Measurements from ENCODE around the gene TLCD3B. TPM values are rescaled to one million over a fixed set of nuclear protein-coding genes. Genes with fewer than 3 reads are reported as not detected.

The TLCD3B gene
- total and polyA plus RNA-seq, 2 of the 4 experiments (the other 2 are of a cell fraction): 0.19 TPM; not detected in 1

DNA sequence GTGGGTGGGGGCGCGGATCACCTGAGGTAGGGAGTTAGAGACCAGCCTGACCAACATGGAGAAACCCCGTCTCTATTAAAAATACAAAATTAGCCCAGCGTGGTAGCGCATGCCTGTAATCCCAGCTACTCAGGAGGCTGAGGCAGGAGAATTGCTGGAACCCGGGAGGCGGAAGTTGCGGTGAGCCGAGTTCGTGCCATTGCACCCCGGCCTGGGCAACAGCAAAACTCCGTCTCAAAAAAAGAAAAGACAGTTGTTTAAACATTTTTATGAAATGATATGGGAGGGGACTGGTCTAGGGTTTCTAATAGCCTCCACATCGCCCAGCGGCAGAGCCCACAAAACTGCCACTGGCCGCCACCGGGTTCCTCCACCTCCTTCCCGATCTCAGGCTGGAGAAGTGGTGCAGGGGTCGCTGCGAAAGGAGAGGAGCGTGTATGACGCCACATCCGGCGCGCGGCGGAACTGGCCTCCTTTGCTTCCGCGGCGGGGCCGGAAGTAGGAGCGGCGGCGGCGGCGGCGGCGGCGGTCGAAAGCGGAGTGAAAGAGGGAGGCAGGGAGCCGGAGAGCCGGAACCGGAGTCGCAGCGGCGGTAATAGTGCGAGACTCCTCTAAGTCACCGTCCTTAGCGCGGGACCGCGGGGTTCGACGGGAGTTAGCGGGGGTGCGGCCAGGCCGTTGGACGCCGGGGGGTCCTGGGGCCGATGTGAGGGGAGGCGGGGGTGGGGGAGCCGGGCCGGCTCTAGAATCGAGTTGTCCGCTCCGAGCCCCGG is 44.6 kb upstream of the TLCD3B start, which contains the start of gene PPP4C (continued):
- TF ChIP-seq SMC3 (IDR thresholded peaks at IDR 0.05; ENCODE audit: low read depth, low read length) (no peak), POLR2A (IDR thresholded peaks at IDR 0.05; ENCODE audit: low read depth, low read length) (peak; percentile 88), NFE2L2 (IDR thresholded peaks at IDR 0.05; ENCODE audit: low read depth, low read length) (no peak), RFX5 (IDR thresholded peaks at IDR 0.05; ENCODE audit: low read depth, low read length) (no peak), MAZ (IDR thresholded peaks at IDR 0.05; ENCODE audit: borderline replicate concordance, low read depth, low read length) (peak; percentile 55; the same call in 1 of the 2 replicates), FOS (IDR thresholded peaks at IDR 0.05; ENCODE audit: low read depth, low read length) (no peak)
- TF ChIP-seq, protein P1, sequence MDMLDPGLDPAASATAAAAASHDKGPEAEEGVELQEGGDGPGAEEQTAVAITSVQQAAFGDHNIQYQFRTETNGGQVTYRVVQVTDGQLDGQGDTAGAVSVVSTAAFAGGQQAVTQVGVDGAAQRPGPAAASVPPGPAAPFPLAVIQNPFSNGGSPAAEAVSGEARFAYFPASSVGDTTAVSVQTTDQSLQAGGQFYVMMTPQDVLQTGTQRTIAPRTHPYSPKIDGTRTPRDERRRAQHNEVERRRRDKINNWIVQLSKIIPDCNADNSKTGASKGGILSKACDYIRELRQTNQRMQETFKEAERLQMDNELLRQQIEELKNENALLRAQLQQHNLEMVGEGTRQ (IDR thresholded peaks at IDR 0.05; ENCODE audit: low read depth, low read length): no peak
